ENCODE measurements around the gene VPS26B.
A peak's percentile ranks its signal among the peaks of the same experiment; 100 is the strongest.

VPS26B gene

DNA sequence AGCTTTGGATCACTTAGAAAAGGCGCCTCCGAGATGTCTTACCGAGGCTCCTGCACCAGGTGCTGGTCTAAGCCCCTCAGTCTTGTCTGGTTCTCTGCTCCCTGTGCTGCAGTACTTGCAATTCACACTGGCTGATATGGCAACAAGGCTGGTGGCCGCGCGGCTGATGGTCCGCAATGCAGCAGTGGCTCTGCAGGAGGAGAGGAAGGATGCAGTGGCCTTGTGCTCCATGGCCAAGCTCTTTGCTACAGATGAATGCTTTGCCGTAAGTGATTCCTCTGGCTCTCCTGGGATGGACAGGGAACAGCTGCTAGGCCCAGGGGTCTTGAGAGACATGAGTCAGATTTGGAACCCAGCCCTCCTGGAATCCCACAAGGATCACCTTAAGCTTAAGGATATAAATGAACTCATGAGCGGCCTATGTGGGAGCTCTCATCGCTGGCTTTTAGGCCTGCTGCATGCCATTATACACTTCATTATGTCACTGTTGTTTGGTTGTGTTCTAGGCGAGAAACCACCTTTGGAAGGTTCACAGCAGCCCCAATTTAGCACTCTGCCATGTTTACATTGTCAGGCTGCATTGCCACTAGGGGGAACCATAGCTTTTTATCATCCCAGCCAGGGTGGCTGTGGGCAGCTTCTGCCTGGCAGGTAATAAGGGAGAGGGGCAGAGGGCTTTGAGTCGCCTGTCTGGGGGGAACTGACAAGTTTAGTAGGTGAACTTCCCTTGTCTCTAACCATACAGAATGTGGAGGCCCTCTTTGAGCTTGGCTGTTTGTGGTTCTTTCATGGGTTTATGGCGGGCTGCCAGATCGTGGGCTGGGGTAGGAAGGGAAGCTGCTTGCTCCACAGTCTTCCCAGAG is 37.4 kb downstream of the VPS26B start:
- H3K4me3 ChIP-seq (replicated peaks; ENCODE audit: insufficient read depth, low read length): no peak overlapping the region
- TF ChIP-seq, protein P1, sequence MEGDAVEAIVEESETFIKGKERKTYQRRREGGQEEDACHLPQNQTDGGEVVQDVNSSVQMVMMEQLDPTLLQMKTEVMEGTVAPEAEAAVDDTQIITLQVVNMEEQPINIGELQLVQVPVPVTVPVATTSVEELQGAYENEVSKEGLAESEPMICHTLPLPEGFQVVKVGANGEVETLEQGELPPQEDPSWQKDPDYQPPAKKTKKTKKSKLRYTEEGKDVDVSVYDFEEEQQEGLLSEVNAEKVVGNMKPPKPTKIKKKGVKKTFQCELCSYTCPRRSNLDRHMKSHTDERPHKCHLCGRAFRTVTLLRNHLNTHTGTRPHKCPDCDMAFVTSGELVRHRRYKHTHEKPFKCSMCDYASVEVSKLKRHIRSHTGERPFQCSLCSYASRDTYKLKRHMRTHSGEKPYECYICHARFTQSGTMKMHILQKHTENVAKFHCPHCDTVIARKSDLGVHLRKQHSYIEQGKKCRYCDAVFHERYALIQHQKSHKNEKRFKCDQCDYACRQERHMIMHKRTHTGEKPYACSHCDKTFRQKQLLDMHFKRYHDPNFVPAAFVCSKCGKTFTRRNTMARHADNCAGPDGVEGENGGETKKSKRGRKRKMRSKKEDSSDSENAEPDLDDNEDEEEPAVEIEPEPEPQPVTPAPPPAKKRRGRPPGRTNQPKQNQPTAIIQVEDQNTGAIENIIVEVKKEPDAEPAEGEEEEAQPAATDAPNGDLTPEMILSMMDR (IDR thresholded peaks at IDR 0.05; ENCODE audit: insufficient read depth, low read length): peak; percentile 30
- no peak for TF ChIP-seq POLR2AphosphoS5 (IDR thresholded peaks at IDR 0.05; ENCODE audit: low read depth)
- H3K27me3 ChIP-seq (ENCODE audit: insufficient read depth, poor library complexity, severe bottlenecking): no peaks in the 10 kb centered on the region
- DNase-seq (ENCODE audit: low read depth in 1 of 2, low spot score in 1 of 2): peak in 1 of 2 experiments; percentile 32
- no peak overlapping the region for H3K27ac ChIP-seq (replicated peaks)

DNA sequence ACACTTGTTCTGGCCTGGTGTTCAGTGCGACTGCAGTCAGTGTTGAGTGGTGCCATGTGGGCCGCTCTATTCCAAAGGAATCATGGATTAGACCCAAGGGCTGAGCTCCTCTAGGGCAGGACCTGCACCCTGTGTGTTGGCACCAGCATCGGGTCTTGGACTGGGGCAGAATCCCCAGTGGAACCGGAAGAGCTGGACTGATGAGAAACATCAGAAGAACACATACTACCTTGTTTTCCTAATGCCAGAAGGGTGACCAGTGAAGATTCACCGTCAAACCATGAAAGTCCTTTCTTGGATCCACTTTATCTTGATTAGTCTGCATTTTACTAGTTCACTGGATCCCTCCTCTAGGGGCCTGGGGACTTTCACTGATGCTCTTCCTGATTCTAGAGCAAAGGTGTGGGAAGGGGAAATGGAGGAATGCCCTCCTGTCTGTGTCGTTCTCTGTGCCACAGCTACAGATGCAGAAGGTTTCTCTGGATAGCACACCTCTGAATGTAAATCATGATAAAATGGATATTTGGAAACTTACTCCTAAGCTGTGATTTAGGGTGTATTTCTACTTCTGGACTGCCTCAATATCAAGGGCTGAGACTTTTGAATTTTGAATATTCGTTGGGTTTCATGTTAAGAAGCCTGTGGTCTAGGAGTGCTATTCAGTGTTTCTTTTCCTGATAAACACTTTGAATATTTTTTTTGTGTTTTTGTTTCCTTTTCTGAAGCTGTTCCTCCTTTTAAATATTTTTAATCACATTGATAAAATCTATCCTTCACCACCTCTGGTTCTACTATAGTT is 40.7 kb downstream of the VPS26B start:
- Histone ChIP-seq H3K27ac (replicated peaks) (no peak overlapping the region), H3K27me3 (ENCODE audit: insufficient read depth, poor library complexity, severe bottlenecking) (no peaks in the 10 kb centered on the region), H3K4me3 (replicated peaks; ENCODE audit: insufficient read depth, low read length) (no peak overlapping the region)
- DNase-seq (ENCODE audit: low read depth in 1 of 2, low spot score in 1 of 2): no peak
- TF ChIP-seq SPI1 (IDR thresholded peaks at IDR 0.05; ENCODE audit: borderline replicate concordance, low read depth) (no peak), POLR2AphosphoS5 (IDR thresholded peaks at IDR 0.05; ENCODE audit: low read depth) (no peak), GABPA (IDR thresholded peaks at IDR 0.05; ENCODE audit: low read depth) (no peak)
- TF ChIP-seq, protein P2, sequence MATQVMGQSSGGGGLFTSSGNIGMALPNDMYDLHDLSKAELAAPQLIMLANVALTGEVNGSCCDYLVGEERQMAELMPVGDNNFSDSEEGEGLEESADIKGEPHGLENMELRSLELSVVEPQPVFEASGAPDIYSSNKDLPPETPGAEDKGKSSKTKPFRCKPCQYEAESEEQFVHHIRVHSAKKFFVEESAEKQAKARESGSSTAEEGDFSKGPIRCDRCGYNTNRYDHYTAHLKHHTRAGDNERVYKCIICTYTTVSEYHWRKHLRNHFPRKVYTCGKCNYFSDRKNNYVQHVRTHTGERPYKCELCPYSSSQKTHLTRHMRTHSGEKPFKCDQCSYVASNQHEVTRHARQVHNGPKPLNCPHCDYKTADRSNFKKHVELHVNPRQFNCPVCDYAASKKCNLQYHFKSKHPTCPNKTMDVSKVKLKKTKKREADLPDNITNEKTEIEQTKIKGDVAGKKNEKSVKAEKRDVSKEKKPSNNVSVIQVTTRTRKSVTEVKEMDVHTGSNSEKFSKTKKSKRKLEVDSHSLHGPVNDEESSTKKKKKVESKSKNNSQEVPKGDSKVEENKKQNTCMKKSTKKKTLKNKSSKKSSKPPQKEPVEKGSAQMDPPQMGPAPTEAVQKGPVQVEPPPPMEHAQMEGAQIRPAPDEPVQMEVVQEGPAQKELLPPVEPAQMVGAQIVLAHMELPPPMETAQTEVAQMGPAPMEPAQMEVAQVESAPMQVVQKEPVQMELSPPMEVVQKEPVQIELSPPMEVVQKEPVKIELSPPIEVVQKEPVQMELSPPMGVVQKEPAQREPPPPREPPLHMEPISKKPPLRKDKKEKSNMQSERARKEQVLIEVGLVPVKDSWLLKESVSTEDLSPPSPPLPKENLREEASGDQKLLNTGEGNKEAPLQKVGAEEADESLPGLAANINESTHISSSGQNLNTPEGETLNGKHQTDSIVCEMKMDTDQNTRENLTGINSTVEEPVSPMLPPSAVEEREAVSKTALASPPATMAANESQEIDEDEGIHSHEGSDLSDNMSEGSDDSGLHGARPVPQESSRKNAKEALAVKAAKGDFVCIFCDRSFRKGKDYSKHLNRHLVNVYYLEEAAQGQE (IDR thresholded peaks at IDR 0.05; ENCODE audit: insufficient replicate concordance, low read depth): no peak
- TF ChIP-seq, protein P1 (IDR thresholded peaks at IDR 0.05; ENCODE audit: insufficient read depth, low read length): no peak

DNA sequence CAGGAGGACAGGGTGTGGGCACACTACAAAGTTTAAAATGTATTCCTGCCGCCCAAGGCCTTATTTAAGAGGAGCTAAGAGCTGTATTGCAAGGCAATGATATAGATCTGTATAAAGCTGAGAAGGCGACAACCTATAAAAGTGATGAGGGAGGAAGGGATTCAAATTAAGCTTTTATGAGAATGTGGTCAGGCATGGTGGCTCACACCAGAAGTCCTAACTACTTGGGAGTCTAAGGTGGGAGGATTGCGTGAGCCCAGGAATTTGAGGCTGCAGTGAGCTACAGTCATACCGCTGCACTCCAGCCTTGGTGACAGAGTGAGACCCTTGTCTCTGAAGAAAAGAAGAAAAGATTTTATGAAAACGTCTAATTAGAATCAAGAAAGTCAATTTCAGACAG is 42.0 kb downstream of the VPS26B start:
- TF ChIP-seq, protein P2 (IDR thresholded peaks at IDR 0.05; ENCODE audit: insufficient replicate concordance, low read depth): no peak
- TF ChIP-seq POLR2AphosphoS5 (IDR thresholded peaks at IDR 0.05; ENCODE audit: low read depth): no peak
- TF ChIP-seq, protein P1 (IDR thresholded peaks at IDR 0.05; ENCODE audit: insufficient read depth, low read length): no peak
- no peak for TF ChIP-seq SPI1 (IDR thresholded peaks at IDR 0.05; ENCODE audit: borderline replicate concordance, low read depth)
- TF ChIP-seq GABPA (IDR thresholded peaks at IDR 0.05; ENCODE audit: low read depth): no peak
- Histone ChIP-seq H3K27me3 (ENCODE audit: insufficient read depth, poor library complexity, severe bottlenecking) (no peaks in the 10 kb centered on the region), H3K27ac (replicated peaks) (no peak overlapping the region), H3K4me3 (replicated peaks; ENCODE audit: insufficient read depth, low read length) (no peak overlapping the region)
- no peak for DNase-seq (ENCODE audit: low read depth in 1 of 2, low spot score in 1 of 2)
